ENCODE measurements around the gene SND1.

- no peak for TF ChIP-seq PATZ1 (CRISPR knock-in tag; IDR thresholded peaks at IDR 0.05; ENCODE audit: borderline replicate concordance)
- no peak for TF ChIP-seq ISL1 (CRISPR knock-in tag; IDR thresholded peaks at IDR 0.05)
- no peak for TF ChIP-seq OSR1 (CRISPR knock-in tag; IDR thresholded peaks at IDR 0.05)
- no peak for TF ChIP-seq CSRNP3 (CRISPR knock-in tag; IDR thresholded peaks at IDR 0.05)
- TF ChIP-seq ESRRG (CRISPR knock-in tag; IDR thresholded peaks at IDR 0.05) = no peak
Observed at GRCh38 chr7:128030654-128031611, 378.9 kb downstream of the SND1 start, which contains the start of gene LRRC4.
